ENCODE data around the gene MEIS2.

The MEIS2 gene

DNA sequence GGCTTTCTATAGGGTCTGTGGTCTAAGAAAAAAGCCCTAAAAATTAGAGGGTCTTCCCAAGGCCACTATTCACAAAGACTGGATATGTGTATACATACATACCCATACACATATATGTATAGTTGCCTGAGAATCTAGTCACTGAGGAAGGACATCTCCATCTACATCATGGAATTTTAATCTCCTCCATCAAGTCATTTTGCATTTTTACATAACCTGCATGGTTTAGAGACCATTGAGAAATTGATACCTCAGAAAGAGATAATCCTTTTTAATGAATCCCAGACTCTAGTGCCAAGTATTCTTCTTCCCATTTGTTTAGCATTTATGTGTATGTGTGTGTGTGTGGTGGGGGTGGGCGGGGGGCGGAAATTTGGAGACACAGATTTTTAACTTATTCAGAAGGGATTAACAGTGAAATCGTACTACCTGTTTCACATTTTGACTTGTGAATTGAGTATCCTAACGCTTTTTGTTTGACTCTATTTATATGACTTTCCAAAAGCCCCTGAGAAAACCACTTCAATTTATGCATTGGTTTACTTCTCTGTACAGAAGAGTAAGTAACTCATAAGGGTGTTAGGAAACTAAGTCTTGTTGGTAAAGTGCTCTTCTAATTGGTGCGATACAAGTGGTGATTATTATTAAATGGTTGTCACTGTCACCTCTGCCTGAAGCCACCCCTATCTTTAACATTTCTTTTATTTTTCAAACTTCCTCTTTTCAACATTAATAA, 166.9 kb downstream of the MEIS2 start:
- DNase-seq (ENCODE audit: low spot score), result no peak

DNA sequence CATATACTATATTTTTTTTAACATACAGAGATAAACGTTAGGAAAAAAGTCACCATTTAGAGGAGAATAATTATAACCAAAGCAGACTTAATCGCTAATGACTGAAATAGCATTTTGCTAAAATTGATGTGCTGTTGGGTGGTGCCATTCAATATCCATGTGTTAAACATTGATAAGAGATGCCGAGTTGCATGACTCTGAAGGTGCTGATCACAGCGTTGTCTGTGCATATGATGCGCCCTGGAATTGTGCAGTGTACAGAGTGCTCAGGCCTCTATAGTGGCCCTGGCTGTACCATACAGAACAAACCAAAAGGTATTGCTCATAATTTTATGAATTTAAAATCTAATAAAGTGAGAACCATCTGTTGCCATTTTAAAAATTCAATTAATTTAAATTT, 168.3 kb downstream of the MEIS2 start:
- DNase-seq (ENCODE audit: low spot score), result no peak

DNA sequence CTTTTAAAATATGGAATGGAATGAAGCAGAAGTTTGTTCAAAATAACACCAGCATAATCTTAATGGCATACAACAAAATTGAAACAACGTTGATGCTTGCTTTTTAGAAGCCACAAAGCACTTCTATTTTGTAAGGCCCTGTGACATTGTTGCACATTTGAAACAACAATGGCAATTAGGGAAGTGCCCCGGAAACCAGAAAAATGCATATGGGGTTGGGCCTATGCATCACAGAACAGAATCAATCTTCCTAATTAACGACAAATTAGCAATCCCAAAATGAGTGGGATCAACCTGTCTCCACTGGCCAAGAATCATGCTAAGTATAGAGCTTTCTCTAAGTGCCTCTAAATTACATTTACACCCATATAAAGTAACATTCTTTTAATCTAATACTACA, 168.9 kb downstream of the MEIS2 start:
- DNase-seq (ENCODE audit: low spot score), result no peak

DNA sequence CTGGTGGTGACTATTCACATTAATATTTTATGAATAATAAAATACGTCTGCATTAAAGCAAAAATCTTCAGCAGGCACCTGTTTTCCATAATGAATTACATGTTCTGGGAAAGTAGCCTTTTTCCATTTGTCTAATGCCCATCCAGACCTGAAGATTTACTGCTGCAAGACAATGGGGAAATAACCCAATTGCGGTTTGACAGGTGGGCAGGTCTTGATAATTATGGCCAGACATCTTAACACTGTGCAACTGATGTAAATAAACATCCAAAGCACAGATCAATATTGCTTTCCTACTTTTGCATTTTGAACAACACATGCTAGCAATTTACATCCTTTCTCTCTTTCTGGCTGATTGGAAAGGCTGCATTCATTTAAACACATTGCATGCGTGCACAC, 173.9 kb downstream of the MEIS2 start:
- DNase-seq (ENCODE audit: low spot score), result no peak

DNA sequence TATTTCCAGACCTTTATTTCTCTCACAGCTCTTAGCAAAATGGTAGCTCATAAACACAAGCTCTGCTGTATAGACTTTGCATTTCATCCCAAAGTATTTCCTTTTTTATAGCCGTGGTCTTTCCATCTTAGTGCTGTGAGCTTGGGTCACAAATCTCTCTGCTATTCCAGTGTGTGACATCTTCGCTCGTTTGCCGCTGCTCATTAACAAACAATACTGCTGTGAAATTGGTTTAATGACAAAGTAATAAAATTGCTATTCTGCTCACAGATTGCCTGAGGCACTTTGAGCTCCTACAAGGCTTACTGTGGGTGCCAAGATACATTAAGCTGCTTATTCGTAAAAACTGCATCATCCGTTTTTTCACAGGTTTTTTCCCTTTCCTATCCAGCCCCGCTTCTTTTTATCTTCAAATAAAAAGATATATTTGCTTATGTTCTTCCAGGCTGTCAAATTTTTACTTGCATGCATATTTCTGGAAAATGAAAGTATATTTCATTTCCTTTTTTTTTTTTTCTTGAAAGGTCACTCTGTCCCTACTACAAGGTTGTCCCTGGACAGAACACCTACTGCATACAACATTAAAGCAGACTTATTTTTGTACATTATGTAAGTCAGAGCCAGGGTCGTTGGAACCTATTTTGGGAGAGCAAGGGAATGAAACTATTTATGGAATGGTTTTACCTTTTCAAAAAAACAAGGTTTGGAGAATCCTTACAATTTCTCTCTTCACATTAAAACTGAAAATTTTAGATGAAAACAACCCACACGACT, 174.5 kb downstream of the MEIS2 start:
- no peak for DNase-seq (ENCODE audit: low spot score)

DNA sequence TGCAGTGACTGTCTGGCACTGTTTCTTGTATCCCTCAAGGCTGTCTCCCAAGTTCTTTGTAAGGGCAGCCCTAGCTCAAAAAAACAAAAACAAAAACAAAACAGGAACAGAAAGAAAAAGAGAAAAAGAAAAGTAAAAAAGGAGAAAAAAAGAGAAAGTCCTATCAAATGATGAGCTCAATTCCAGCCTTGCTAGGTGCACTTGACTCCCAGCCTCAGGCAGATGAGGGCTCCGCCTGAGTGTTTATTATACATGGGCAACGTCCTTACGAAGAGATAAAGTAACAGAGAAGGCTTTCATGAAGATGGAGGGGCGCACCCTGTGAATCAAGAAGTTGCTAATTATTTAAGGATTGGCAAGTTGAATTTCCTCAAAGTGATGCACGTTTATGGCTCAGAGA, 175.3 kb downstream of the MEIS2 start:
- no peak for DNase-seq (ENCODE audit: low spot score)

DNA sequence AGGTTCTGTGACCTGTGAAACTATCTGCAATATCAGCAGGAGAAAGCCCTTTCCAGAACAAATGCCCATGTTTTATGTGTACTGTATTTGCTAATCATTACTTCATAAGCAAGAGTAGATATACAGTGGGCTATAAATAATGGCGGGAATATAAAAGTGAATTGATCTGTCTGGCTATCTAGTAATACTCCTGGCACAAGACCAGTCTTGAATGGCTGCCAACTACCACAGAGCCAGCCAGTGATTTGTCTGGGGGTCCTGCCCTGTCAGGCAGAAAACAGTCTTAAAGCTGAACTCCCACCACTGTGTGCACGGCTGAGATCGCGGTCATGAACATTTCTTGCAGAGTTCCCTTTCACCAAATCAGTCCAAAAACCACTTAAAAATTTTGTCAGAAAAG, 176.3 kb downstream of the MEIS2 start:
- DNase-seq (ENCODE audit: low spot score), result no peak

DNA sequence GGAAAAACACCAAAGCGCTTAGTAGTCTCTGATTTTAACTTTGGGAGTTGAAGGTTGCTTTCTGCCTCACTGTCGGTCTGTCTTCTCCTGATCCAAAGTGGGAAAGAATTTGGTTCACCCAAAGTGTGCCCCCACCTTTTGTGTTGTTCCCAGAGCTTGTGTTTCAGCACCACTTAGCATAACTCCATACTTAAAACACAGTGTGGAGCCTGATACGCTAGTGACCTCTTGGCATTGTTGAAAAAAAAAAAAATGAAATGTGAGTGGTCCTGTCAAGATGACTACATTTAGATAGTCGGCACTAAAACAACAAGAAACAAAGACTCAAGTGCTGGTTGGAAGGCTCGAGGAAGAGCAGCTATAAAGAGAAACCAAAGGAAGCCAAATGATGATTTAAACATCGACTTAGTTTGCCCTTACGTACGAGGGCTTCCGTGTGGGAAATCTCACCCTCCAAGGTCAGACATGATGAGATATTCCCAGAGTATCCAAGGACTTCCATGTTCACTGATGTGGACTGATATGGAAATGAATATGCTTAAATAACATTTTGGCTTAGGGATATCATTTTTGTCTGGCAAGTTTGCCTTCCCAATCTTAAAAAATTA, 178.8 kb downstream of the MEIS2 start:
- DNase-seq (ENCODE audit: low spot score), result no peak

DNA sequence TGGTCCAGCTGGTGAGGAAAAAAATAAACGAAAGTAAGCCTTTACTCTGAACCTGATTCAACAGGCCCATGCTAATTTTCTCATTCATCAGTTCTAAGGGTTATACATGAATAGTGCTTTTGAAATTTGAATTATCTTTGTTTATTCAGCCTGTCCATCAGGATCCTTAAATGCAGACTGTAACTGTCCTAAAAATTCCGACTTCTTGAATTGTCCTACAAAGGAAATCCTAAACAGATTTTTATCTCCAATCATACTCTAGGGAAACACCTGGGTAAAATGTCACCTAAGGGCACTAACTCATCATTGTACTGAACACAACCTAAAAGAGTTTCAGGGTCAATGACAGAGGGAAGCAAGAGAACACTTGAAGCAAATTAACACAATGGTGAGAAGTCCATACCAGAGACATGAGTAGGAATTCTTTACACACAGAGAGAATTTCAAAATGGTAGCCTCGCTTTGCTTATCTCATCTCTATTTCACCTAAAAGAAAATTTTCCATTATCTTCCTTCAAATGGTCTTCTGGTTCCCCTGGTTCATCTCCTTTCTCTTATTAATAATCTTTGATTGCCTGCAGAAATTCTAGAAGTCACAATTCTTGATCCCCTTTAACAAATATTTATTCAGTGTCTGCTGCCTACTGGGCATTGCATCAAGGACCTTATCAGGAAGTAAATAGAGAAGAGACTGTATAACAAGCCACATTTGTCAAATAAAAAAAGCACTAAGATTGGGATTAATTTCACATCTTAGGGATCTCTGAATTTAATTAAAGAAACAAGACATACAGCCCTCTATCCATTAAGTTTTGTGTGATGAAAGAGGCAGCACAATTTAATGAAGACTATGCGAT, 182.7 kb downstream of the MEIS2 start:
- no peak for DNase-seq (ENCODE audit: low spot score)

DNA sequence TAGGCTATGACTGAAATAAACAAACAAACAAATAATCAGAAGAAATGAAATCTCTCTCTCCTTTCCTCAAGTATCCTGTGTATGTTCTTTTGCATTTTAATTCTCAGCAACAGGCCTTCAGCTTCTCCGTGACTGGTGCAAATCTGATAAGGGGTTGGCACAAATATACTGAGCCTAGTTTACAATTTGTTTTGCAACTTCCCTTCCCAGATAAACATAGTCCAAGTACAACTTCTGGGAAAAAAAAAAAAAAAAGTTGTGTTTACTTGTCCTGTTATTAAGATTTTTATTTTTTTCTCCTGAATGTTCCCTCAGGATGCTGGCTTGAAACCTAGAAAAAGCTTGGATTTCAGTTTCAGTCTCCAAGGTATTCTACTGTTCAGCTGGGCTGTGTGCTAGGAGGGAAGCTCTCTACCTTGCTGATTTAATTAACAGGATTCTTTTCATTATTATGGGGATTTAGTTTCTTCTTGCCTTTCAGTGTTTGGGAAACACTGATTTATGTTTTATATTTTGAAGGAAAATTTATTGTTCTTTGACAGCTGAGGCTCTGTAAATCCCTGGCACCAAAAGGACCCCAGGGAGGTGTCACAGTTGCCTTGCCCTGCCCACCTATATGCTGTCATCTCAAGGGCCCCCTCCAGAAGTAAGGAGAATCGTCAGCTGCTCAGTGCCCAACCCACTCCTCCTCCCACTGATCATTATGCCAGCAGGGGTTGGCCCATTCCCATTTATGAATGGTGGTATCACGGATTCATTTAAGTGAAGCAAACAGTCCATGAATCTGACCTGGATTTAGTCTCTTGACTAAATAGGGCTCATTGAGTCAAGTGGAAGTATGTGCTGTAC, 185.2 kb downstream of the MEIS2 start:
- DNase-seq (ENCODE audit: low spot score), result no peak

DNA sequence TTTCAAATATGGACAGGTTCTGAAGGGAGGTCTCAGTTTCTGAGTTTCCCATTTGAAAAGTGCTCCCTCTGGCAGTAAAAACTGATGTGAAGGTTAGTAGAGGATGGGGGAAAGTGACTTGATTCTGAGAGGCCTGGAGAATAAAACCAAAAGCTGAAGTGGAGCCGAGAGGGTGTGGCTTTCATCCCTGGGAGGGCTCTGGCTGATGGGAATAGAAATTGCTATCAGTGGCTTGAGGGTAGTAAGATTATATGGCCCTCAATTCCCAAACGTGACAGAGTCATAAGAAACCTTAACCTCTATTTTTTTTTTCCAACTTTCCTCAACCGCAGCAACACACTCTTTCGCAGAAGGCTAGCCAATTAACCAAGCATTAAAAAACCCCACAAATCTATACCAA, 185.9 kb downstream of the MEIS2 start:
- DNase-seq (ENCODE audit: low spot score), result no peak

DNA sequence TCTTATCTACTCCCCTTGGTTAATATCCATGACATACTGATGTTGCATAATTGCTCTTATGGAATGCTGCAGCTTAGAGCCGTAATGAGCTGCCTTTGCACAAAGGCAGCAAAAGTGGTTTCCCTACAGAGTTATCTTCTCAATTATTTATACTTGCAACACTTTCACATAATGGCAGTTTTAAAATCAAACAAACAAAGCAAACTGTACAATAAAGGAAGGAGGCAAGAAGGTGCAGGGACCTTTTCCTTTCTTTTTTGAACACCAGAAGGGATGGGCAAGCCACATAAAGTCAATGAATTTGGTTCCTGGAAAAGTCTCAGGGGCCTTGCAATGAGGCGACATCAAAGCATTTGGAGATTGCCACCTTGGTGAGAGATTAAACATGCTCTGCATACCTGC, 188.0 kb downstream of the MEIS2 start:
- DNase-seq (ENCODE audit: low spot score), result no peak

DNA sequence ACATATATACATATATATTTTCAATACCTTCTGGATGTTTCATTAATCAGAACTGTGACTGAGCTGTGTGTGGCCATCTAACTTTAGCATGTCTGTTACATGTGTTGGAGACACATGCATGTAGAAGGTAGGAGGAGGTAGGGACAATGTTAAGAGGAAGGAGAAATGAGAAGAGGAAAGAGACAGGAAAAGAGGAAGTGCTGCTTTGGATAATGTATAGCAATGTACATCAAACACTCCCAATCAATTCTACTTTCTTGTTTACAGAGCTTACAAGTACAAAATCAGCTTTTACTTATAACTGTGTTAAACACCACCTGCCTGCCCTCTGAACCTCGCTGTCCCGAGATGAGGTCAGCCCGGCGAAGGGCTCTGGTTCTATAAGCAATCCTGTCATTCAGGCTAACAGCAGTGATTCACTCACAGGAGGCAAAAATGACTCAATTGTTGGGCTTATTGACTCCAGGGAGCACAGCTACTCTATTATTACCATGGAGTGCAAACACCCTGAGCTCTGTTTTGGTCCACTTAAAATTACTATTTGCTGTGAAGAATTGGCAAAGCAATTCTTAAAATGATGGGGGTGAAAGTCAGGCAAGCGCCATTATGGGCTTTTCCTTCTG, 188.9 kb downstream of the MEIS2 start:
- DNase-seq (ENCODE audit: low spot score), result no peak

DNA sequence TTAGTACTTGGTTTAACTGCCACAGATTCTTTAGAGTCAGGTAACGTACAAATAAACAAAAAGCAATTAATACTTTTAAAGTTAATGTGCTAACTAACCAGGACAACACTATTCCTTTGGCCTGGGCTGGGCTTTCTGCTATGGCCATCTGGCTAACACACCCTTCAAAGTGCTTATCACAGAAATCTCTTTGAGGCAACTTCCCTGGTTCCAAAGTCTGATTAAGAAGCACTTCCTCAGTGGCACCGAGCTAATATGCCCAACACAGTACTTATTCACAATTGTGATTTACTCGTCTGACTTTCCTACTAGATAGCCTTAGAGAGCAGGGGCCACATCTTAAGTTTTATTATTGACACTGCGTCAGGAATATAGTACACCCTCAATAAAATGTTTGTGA, 191.4 kb downstream of the MEIS2 start:
- no peak for DNase-seq (ENCODE audit: low spot score)

DNA sequence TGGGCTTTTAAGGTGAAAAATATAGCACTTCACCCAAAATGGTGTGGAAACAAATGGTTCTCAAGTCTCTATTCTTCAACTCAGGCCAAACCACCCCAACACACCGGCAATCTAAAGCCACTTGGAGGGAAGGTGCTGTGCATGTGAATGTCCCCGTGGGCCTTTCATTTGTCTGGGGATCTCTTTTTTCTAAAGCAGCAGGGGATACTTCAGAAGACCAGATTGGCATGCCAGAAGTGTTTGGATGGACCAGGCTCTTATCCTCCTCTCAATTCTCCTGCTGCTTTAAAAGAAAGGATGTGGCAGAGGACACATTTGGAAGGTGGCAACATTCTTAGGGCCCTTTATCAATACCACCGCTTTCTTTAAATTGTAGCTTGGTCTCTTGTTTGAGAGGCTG, 193.1 kb downstream of the MEIS2 start:
- no peak for DNase-seq (ENCODE audit: low spot score)

DNA sequence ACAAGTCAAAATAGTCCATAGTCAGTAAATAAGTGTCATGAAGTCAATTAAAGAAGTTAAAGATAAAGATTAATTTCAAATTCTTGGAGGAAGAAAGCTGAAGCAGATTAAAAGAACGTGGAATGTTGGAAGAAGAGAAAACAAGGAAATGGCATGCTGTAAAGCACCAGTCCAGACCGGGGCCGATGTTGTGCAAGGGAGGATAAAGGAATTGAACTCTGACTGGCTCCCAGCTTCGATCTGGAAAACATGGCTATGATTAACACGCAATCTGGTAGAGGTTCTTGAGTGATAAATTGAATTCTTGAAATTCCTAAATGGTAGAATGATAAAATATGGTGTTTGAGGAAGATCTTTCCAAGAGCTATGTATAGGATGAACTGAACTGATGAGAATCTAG, 194.4 kb downstream of the MEIS2 start:
- DNase-seq (ENCODE audit: low spot score), result no peak

DNA sequence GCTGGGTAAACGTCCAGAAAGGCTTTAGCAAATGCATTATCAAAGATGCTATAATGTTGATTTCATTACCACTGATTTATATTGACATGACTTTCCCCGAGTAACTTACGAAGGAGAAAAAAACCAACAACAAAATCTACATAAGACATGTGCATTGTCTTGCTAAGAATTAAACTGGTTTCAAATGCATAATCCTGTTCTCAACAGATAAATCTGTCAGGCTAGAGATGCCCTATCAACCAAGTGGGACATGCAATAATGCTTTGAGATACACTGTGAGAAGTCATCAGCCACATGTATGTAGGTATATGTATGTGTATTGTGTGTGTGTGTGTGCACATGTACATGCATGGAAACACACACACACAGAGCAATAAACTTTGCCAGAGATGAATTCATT, 195.6 kb downstream of the MEIS2 start:
- DNase-seq (ENCODE audit: low spot score), result no peak

DNA sequence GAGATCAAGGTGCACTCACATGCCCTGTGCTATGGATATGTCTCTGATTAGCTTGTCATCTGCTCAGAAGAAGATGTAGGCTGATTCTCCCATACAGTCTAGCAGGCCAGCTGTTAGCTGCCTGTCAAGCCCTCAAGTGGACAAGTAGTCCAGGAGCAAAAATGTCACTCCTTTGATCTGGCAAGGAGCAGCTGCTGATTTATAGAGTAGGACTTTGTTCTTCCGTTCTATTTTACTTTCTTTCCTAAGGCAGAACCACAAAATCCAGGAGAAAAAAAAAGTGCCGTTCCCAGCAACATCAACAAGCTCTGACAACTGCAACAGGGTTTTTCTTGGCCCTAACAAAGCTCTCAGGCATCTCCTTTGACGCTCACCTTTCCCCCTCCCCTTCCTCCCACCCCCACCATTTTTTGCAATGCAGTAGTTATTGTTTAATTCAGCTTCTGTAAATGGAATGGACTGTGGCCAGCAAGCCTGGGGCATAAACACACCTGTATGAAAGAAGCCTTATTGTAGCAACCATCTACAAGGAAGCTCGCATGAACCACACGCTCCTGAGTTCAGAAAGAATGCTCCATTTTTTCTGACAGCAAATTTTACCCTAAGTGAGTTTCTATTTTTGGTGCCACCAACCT, 196.3 kb downstream of the MEIS2 start:
- DNase-seq (ENCODE audit: low spot score), result no peak

DNA sequence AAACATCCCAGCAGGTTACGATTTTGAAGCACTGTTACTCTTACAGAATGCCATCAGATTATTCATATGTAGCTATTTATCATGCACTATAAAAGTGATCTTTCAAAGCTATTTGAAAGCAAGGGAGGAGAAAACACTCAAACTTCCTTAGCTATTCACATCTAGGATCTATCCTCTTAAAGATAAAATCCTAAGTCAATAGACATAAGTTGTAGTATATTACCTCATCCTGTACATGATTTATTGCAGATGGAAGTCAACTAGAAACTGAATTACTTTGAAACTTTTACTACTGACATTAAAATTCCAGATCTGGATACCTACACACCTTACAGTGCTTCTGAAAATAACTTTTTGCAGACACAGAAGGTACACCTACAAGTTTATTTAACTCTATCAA, 197.2 kb downstream of the MEIS2 start:
- DNase-seq (ENCODE audit: low spot score), result no peak

DNA sequence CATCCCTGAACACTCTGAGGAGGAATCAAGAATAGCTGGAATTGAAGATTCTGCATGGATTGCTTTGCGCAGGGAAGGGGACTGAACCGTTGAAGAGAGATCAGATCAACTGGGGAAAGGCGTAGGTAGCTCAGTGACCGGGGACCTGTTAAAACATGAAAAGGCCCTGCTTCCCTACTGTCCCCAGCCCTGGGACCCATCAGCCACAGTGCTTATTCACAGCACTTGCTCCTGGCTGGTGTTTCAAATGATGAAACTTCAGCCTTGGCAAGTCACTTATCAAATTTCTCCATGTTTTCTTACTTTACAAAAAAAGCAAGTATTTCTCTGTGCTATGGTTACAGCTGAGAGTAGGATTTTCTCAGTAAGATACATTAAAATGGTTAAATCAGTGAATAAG, 199.3 kb downstream of the MEIS2 start:
- no peak for DNase-seq (ENCODE audit: low spot score)

DNA sequence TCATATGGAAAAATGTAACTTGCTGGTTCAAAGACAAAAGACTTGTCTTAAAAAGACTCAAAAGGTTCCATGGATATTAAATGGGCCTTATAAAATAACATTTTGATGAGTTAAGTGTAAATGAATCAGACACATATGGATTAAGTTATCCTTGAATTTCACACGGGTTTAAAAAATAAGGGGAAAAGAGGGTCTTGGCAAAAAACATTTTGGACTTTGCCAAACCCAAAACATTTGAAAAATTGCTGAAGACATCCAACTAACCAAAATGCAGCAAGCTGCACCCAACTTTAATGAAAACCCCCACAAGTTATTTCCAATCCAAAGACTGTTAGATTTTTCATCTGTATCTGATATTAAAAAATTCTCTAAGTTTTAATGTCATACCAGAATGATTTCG, 200.7 kb downstream of the MEIS2 start:
- no peak for DNase-seq (ENCODE audit: low spot score)
